ENCODE results near the gene DUOXA1.

DNA sequence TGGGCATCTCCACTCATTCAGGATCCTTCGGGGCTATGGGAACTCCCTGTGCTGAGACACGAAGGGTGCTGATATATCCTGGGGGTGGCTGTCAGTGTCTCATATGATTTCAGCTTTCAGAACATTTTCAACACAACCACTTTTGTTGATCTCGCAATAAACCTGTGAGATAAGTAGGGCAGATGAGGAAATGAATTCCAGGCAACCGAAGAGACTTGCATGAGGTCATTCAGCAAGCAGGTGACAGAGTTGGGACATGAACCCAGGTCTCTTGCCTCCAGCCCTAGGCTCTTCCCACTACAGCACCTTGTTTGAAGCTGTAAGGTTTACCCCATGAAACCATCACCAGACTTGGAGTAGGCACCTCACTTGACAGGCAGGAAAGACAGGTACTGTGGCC, 16.7 kb upstream of the DUOXA1 start:
- TF ChIP-seq, protein P1, sequence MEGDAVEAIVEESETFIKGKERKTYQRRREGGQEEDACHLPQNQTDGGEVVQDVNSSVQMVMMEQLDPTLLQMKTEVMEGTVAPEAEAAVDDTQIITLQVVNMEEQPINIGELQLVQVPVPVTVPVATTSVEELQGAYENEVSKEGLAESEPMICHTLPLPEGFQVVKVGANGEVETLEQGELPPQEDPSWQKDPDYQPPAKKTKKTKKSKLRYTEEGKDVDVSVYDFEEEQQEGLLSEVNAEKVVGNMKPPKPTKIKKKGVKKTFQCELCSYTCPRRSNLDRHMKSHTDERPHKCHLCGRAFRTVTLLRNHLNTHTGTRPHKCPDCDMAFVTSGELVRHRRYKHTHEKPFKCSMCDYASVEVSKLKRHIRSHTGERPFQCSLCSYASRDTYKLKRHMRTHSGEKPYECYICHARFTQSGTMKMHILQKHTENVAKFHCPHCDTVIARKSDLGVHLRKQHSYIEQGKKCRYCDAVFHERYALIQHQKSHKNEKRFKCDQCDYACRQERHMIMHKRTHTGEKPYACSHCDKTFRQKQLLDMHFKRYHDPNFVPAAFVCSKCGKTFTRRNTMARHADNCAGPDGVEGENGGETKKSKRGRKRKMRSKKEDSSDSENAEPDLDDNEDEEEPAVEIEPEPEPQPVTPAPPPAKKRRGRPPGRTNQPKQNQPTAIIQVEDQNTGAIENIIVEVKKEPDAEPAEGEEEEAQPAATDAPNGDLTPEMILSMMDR (IDR thresholded peaks at IDR 0.05), result no peak
- no peak for TF ChIP-seq EZH2 (IDR thresholded peaks at IDR 0.05; ENCODE audit: borderline replicate concordance, insufficient read depth, low read depth, low read length, poor library complexity, severe bottlenecking)
